ENCODE results near the gene STAC2.

The STAC2 gene

GRCh38 chr17:39222151-39222550 lies 3.6 kb downstream of the STAC2 start:
- Histone ChIP-seq H3K36me3 (ENCODE audit: low read length) (no peaks in the 10 kb centered on the region), H3K27ac (ENCODE audit: low read depth, low read length) (no peak overlapping the region), H3K27me3 (ENCODE audit: low read length) (no peaks in the 10 kb centered on the region; the same call in 1 of the 2 replicates), H3F3A (ENCODE audit: insufficient read depth) (no peaks in the 10 kb centered on the region), H3K4me2 (ENCODE audit: low read depth, low read length, poor library complexity, severe bottlenecking) (no peak overlapping the region), H2AFZ (ENCODE audit: low read depth, low read length, severe bottlenecking) (no peak overlapping the region), H4K20me1 (ENCODE audit: low read depth, low read length) (no peaks in the 10 kb centered on the region), H3K9me2 (replicated peaks; ENCODE audit: insufficient read depth, low read length) (no peaks in the 10 kb centered on the region), H3K9ac (ENCODE audit: low read length) (no peak overlapping the region), H3K9me3 (ENCODE audit: insufficient read depth, low read length) (no peaks in the 10 kb centered on the region), H3K79me2 (ENCODE audit: insufficient read depth, low read length) (no peaks in the 10 kb centered on the region), H3K4me3 (ENCODE audit: insufficient read depth, low read length, poor library complexity, severe bottlenecking) (no peak overlapping the region)
- TF ChIP-seq EZH2phosphoT487 (conservative IDR thresholded peaks at IDR 0.05; ENCODE audit: low read length) (no peak), CTCF (IDR thresholded peaks at IDR 0.05; ENCODE audit: insufficient read depth, low read length, poor library complexity, severe bottlenecking) (no peak)

GRCh38 chr17:39221572-39221971 lies 4.2 kb downstream of the STAC2 start:
- Histone ChIP-seq H3K27me3 (ENCODE audit: low read length) (no peaks in the 10 kb centered on the region; the same call in 1 of the 2 replicates), H3K4me2 (ENCODE audit: low read depth, low read length, poor library complexity, severe bottlenecking) (no peak overlapping the region), H4K20me1 (ENCODE audit: low read depth, low read length) (no peaks in the 10 kb centered on the region), H3K36me3 (ENCODE audit: low read length) (no peaks in the 10 kb centered on the region), H3K27ac (ENCODE audit: low read depth, low read length) (no peak overlapping the region), H2AFZ (ENCODE audit: low read depth, low read length, severe bottlenecking) (no peak overlapping the region), H3K9me2 (replicated peaks; ENCODE audit: insufficient read depth, low read length) (no peaks in the 10 kb centered on the region), H3K4me3 (ENCODE audit: insufficient read depth, low read length, poor library complexity, severe bottlenecking) (no peak overlapping the region), H3K79me2 (ENCODE audit: insufficient read depth, low read length) (no peaks in the 10 kb centered on the region), H3K9ac (ENCODE audit: low read length) (no peak overlapping the region), H3F3A (ENCODE audit: insufficient read depth) (no peaks in the 10 kb centered on the region), H3K9me3 (ENCODE audit: insufficient read depth, low read length) (no peaks in the 10 kb centered on the region)
- TF ChIP-seq CTCF (IDR thresholded peaks at IDR 0.05; ENCODE audit: insufficient read depth, low read length, poor library complexity, severe bottlenecking) (no peak), EZH2phosphoT487 (conservative IDR thresholded peaks at IDR 0.05; ENCODE audit: low read length) (no peak)

GRCh38 chr17:39219647-39220154 lies 6.0 kb downstream of the STAC2 start:
- H3K36me3 ChIP-seq (ENCODE audit: low read length), result no peaks in the 10 kb centered on the region
- no peaks in the 10 kb centered on the region for H3K79me2 ChIP-seq (ENCODE audit: insufficient read depth, low read length)
- TF ChIP-seq EZH2phosphoT487 (conservative IDR thresholded peaks at IDR 0.05; ENCODE audit: low read length) (no peak), CTCF (IDR thresholded peaks at IDR 0.05; ENCODE audit: insufficient read depth, low read length, poor library complexity, severe bottlenecking) (no peak)
- H3K4me3 ChIP-seq (ENCODE audit: insufficient read depth, low read length, poor library complexity, severe bottlenecking), result no peak overlapping the region
- H3K4me2 ChIP-seq (ENCODE audit: low read depth, low read length, poor library complexity, severe bottlenecking), result no peak overlapping the region
- no peaks in the 10 kb centered on the region for H3K9me3 ChIP-seq (ENCODE audit: insufficient read depth, low read length)
- H3K9me2 ChIP-seq (replicated peaks; ENCODE audit: insufficient read depth, low read length), result no peaks in the 10 kb centered on the region
- H3F3A ChIP-seq (ENCODE audit: insufficient read depth), result no peaks in the 10 kb centered on the region
- no peak overlapping the region for H3K9ac ChIP-seq (ENCODE audit: low read length)
- H3K27ac ChIP-seq (ENCODE audit: low read depth, low read length), result no peak overlapping the region
- H3K27me3 ChIP-seq (ENCODE audit: low read length), result no peaks in the 10 kb centered on the region; the same call in 1 of the 2 replicates
- no peaks in the 10 kb centered on the region for H4K20me1 ChIP-seq (ENCODE audit: low read depth, low read length)
- H2AFZ ChIP-seq (ENCODE audit: low read depth, low read length, severe bottlenecking), result no peak overlapping the region
